Naive thymus-derived CD4-positive, alpha-beta T cell (primary cell): ENCODE results near the gene SAE1. TPM values are rescaled to one million over a fixed set of nuclear protein-coding genes. Genes with fewer than 3 reads are reported as not detected.

ENCODE experiments used
- ATAC-seq: fragments of 150-1000 bp; cut with Tn5 transposase; 2 replicates; pipeline ENCODE4 v1.10.0; 2021; ENCODE audit warnings: mild to moderate bottlenecking, moderate library complexity
- CTCF ChIA-PET: fragments of 350-600 bp; sonication (Branson Sonifier 250); formaldehyde crosslinking; loops from one replicate; lab custom pipeline; 2021; ENCODE audit warnings: antibody characterized with exemption; lab: Charles Lee
- POLR2A ChIA-PET: fragments of 350-600 bp; sonication (Branson Sonifier 250); formaldehyde crosslinking; loops from one replicate; lab custom pipeline; 2021; ENCODE audit warnings: antibody characterized with exemption, inconsistent platforms; lab: Charles Lee
- DNase-seq, 9 donors: peaks; one replicate each; pipeline versions ENCODE4 v3.0.0 to v3.0.0-alpha.2; 2020 to 2022; ENCODE audit warnings: mixed read lengths in 1 of 9
- H3K27ac ChIP-seq: one replicate; pipeline ENCODE4 v1.7.0; 2013; ENCODE audit warnings: mild to moderate bottlenecking, low read depth, low read length, moderate library complexity
- H3K27me3 ChIP-seq, 2 donors: one replicate each; pipeline ENCODE4 v1.7.0; 2013; ENCODE audit warnings: low read length in 2 of 2, mild to moderate bottlenecking in 2 of 2, moderate library complexity in 2 of 2; ENCODE audit not compliant: control insufficient read depth in 2 of 2, insufficient read depth in 2 of 2
- H3K36me3 ChIP-seq, 3 experiments: 1 replicate in 2 of 3; 2 replicates in 1 of 3; pipeline ENCODE4 v1.7.0; 2013; ENCODE audit warnings: low read length in 3 of 3, mild to moderate bottlenecking in 3 of 3, moderate library complexity in 1 of 3; ENCODE audit not compliant: insufficient read depth in 3 of 3, control insufficient read depth in 2 of 3
- H3K4me1 ChIP-seq, 2 donors: one replicate each; pipeline ENCODE4 v1.7.0; 2013; ENCODE audit warnings: low read length in 2 of 2, mild to moderate bottlenecking in 2 of 2, moderate library complexity in 1 of 2; ENCODE audit not compliant: control insufficient read depth in 2 of 2, insufficient read depth in 2 of 2
- H3K4me3 ChIP-seq: 2 replicates; pipeline ENCODE4 v1.7.0; 2013; ENCODE audit warnings: mild to moderate bottlenecking, low read length
- H3K9me3 ChIP-seq, 3 experiments: 1 replicate in 2 of 3; 2 replicates in 1 of 3; pipeline ENCODE4 v1.7.0; 2013; ENCODE audit warnings: low read length in 3 of 3; ENCODE audit not compliant: control insufficient read depth in 2 of 3
- H3K27ac Mint-ChIP-seq, 9 donors: one replicate each; pipeline ENCODE4 v1.8.0; 2020 to 2022; ENCODE audit warnings: mixed read lengths in 9 of 9, mild to moderate bottlenecking in 8 of 9, moderate library complexity in 5 of 9, inconsistent platforms in 2 of 9
- H3K27me3 Mint-ChIP-seq, 5 donors: one replicate each; pipeline ENCODE4 v1.8.0; 2021 to 2022; ENCODE audit warnings: mixed read lengths in 5 of 5, mild to moderate bottlenecking in 1 of 5
- H3K36me3 Mint-ChIP-seq, 5 donors: one replicate each; pipeline ENCODE4 v1.8.0; 2020 to 2022; ENCODE audit warnings: mixed read lengths in 5 of 5, mild to moderate bottlenecking in 3 of 5, inconsistent platforms in 1 of 5
- H3K4me1 Mint-ChIP-seq, 7 donors: one replicate each; pipeline ENCODE4 v1.8.0; 2020 to 2022; ENCODE audit warnings: mixed read lengths in 7 of 7, mild to moderate bottlenecking in 3 of 7, inconsistent platforms in 1 of 7
- H3K4me3 Mint-ChIP-seq, 10 donors: one replicate each; pipeline ENCODE4 v1.8.0; 2020 to 2022; ENCODE audit warnings: mild to moderate bottlenecking in 10 of 10, mixed read lengths in 10 of 10, moderate library complexity in 6 of 10, inconsistent platforms in 2 of 10
- H3K9me3 Mint-ChIP-seq, 11 donors: one replicate each; pipeline ENCODE4 v1.8.0; 2020 to 2022; ENCODE audit warnings: mixed read lengths in 11 of 11, mild to moderate bottlenecking in 4 of 11, inconsistent platforms in 1 of 11, moderate library complexity in 1 of 11
- intact Hi-C, 2 donors: fragments of 100-400 bp; cut with micrococcal nuclease; formaldehyde crosslinking; loops; one replicate each; pipeline ENCODE4 v1.15.1; 2023
- polyA plus RNA-seq, 2 donors: library from polyadenylated mRNA; unstranded; fragments of 300-500 nt; fragmentation: Illumina TruSeq; gene quantifications; one replicate each; pipeline ENCODE4 v1.2.3, GENCODE V29; 2021
- total RNA-seq, 6 experiments: library from RNA in 5 of 6; stranded (reverse) in 5 of 6; gene quantifications; 1 replicate in 5 of 6; 2 replicates in 1 of 6; pipeline ENCODE4 v1.2.3 and lab custom pipeline; 2021 to 2026

SAE1 gene
- total and polyA plus RNA-seq, 7 experiments from 2014 or later: 34.3 to 181 (median 50.0) TPM

- peaks cover 0 to 4% (median 0%) of the 10 kb centered on the region in 5 donors for H3K27me3 Mint-ChIP-seq
- H3K4me1 Mint-ChIP-seq: peaks cover 20 to 29% (median 24%) of the 10 kb centered on the region in 7 donors
- ChIA-PET CTCF (interaction anchor here (0.7 to 2.1 kb wide), 2 partner anchors 13 to 41 kb away, joined by 3 to 8 read pairs; no protein-coding TSS in a partner anchor), POLR2A (interaction anchor here (0.5 to 1.9 kb wide), 4 partner anchors 9 to 315 kb away, joined by 4 to 13 read pairs (median 6); no protein-coding TSS in a partner anchor)
- Histone ChIP-seq H3K9me3 (no peaks in the 10 kb centered on the region), H3K4me3 (peak overlapping the region; percentile 54), H3K27ac (peak overlapping the region; percentile 80), H3K4me1 (peaks cover 36 to 45% of the 10 kb centered on the region in 2 donors), H3K36me3 (peaks cover 0 to 4% (median 0%) of the 10 kb centered on the region in 3 experiments), H3K27me3 (no peaks in the 10 kb centered on the region)
- peaks cover 0 to 6% (median 0%) of the 10 kb centered on the region in 5 donors for H3K36me3 Mint-ChIP-seq
- peak; percentile 78 for ATAC-seq
- H3K27ac Mint-ChIP-seq: peak overlapping the region; percentile 20 to 92 (median 90)
- H3K4me3 Mint-ChIP-seq: peak overlapping the region in 9 of 10 donors; percentile 69 to 88 (median 81)
- intact Hi-C loops: loop anchor here (1.0 to 10.0 kb wide), 4 partner anchors 10 to 517 kb away; partner anchors contain the start of genes ZC3H4 (in 2 of the 2), CCDC9 (in 1 of the 2) and PRKD2 (in 1 of the 2)
- peaks cover 0 to 3% (median 0%) of the 10 kb centered on the region in 11 donors for H3K9me3 Mint-ChIP-seq
- peak; percentile 77 to 94 (median 86) for DNase-seq
Observed at GRCh38 chr19:47231215-47232054, 100.8 kb downstream of the SAE1 start.

- CTCF ChIA-PET: interaction anchor here (0.5 to 2.1 kb wide), 7 partner anchors 12 to 107 kb away, joined by 3 to 8 read pairs (median 4); no protein-coding TSS in a partner anchor
- POLR2A ChIA-PET: interaction anchor here (0.5 to 1.9 kb wide), 8 partner anchors 8 to 316 kb away, joined by 3 to 13 read pairs (median 5); partner anchors contain the start of gene ZC3H4
- Mint-ChIP-seq H3K27ac (peak overlapping the region; percentile 20 to 92 (median 83)), H3K4me3 (peak overlapping the region in 9 of 10 donors; percentile 24 to 87 (median 74)), H3K4me1 (peaks cover 17 to 20% (median 18%) of the 10 kb centered on the region in 7 donors), H3K27me3 (peaks cover 0 to 4% (median 0%) of the 10 kb centered on the region in 5 donors), H3K36me3 (peaks cover 0 to 6% (median 0%) of the 10 kb centered on the region in 5 donors), H3K9me3 (peaks cover 0 to 3% (median 0%) of the 10 kb centered on the region in 11 donors)
- no peaks in the 10 kb centered on the region for H3K9me3 ChIP-seq
- no peak overlapping the region for H3K4me3 ChIP-seq
- no peak for ATAC-seq
- DNase-seq: peak in 1 of 9 donors; percentile 30
- no peak overlapping the region for H3K27ac ChIP-seq
- intact Hi-C loops: loop anchor here in 1 of 2 donors (10.0 kb wide), 1 partner anchor 518 kb away; the partner anchor contains the start of gene PRKD2
- peaks cover 0 to 4% (median 0%) of the 10 kb centered on the region in 3 experiments for H3K36me3 ChIP-seq
- peaks cover 24 to 34% of the 10 kb centered on the region in 2 donors for H3K4me1 ChIP-seq
- H3K27me3 ChIP-seq: no peaks in the 10 kb centered on the region
Observed at GRCh38 chr19:47232422-47233211, 102.0 kb downstream of the SAE1 start.

- peaks cover 24 to 37% (median 31%) of the 10 kb centered on the region in 7 donors for H3K4me1 Mint-ChIP-seq
- H3K36me3 Mint-ChIP-seq: peaks cover 0 to 6% (median 0%) of the 10 kb centered on the region in 5 donors
- no peak overlapping the region for H3K4me3 Mint-ChIP-seq
Observed at GRCh38 chr19:47236072-47236675, 105.5 kb downstream of the SAE1 start.

GRCh38 chr19:47239152-47239551 is 108.5 kb downstream of the SAE1 start:
- peak overlapping the region; percentile 72 to 93 (median 86) for H3K4me3 Mint-ChIP-seq
- CTCF ChIA-PET: interaction anchor here (0.6 to 1.5 kb wide), 3 partner anchors 11 to 28 kb away, joined by 3 to 6 read pairs (median 3); no protein-coding TSS in a partner anchor
- H3K27me3 Mint-ChIP-seq: peaks cover 0 to 11% (median 0%) of the 10 kb centered on the region in 5 donors

More at GRCh38 chr19:47236072-47236675, 105.5 kb downstream of the SAE1 start:
- peaks cover 0 to 3% (median 0%) of the 10 kb centered on the region in 11 donors for H3K9me3 Mint-ChIP-seq
- DNase-seq (no peak), ATAC-seq (no peak)
- Histone ChIP-seq H3K36me3 (no peaks in the 10 kb centered on the region), H3K4me1 (peaks cover 27 to 32% of the 10 kb centered on the region in 2 donors), H3K4me3 (no peak overlapping the region), H3K9me3 (no peaks in the 10 kb centered on the region), H3K27me3 (no peaks in the 10 kb centered on the region), H3K27ac (no peak overlapping the region)
- peaks cover 0 to 8% (median 0%) of the 10 kb centered on the region in 5 donors for H3K27me3 Mint-ChIP-seq
- ChIA-PET CTCF (interaction anchor here (0.6 kb wide), 1 partner anchor 59 kb away, joined by 3 read pairs; no protein-coding TSS in a partner anchor), POLR2A (interaction anchor here (1.2 kb wide), 1 partner anchor 123 kb away, joined by 3 read pairs; the partner anchor contains the start of gene ZC3H4)
- intact Hi-C loops: loop anchor here in 1 of 2 donors (10.0 kb wide), 1 partner anchor 521 kb away; the partner anchor contains the start of gene PRKD2
- H3K27ac Mint-ChIP-seq: peak overlapping the region in 1 of 9 donors; percentile 76

GRCh38 chr19:47239610-47240296 is 109.1 kb downstream of the SAE1 start:
- H3K9me3 Mint-ChIP-seq: peaks cover 0 to 5% (median 0%) of the 10 kb centered on the region in 11 donors
- Histone ChIP-seq H3K27ac (peak overlapping the region; percentile 37), H3K9me3 (no peaks in the 10 kb centered on the region), H3K4me3 (peak overlapping the region; percentile 32), H3K4me1 (peaks cover 35 to 40% of the 10 kb centered on the region in 2 donors), H3K27me3 (no peaks in the 10 kb centered on the region), H3K36me3 (no peaks in the 10 kb centered on the region)
- peaks cover 6 to 27% (median 19%) of the 10 kb centered on the region in 7 donors for H3K4me1 Mint-ChIP-seq
- H3K4me3 Mint-ChIP-seq: peak overlapping the region in 7 of 10 donors; percentile 26 to 84 (median 65)
- peaks cover 0 to 3% (median 0%) of the 10 kb centered on the region in 5 donors for H3K36me3 Mint-ChIP-seq
- ATAC-seq (peak; percentile 38), DNase-seq (peak in 8 of 9 donors; percentile 39 to 75 (median 45))
- H3K27ac Mint-ChIP-seq: peak overlapping the region in 4 of 9 donors; percentile 53 to 86 (median 67)
- intact Hi-C loops: loop anchor here (2.0 to 10.0 kb wide), 4 partner anchors 191 to 1377 kb away; partner anchors contain the start of genes FOXA3 (in 1 of the 2), PRKD2 (in 1 of the 2), SYMPK (in 1 of the 2) and TMEM160 (in 1 of the 2)
- peaks cover 0 to 11% (median 0%) of the 10 kb centered on the region in 5 donors for H3K27me3 Mint-ChIP-seq
- ChIA-PET CTCF (interaction anchor here (0.6 to 1.5 kb wide), 3 partner anchors 10 to 29 kb away, joined by 3 to 6 read pairs (median 3); no protein-coding TSS in a partner anchor), POLR2A (interaction anchor here (0.9 to 2.1 kb wide), 8 partner anchors 7 to 126 kb away, joined by 3 to 13 read pairs (median 6); partner anchors contain the start of genes CCDC9, SAE1 and ZC3H4)

More at GRCh38 chr19:47239152-47239551, 108.5 kb downstream of the SAE1 start:
- H3K4me1 Mint-ChIP-seq: peaks cover 6 to 23% (median 19%) of the 10 kb centered on the region in 7 donors
- H3K36me3 Mint-ChIP-seq: peaks cover 0 to 3% (median 0%) of the 10 kb centered on the region in 5 donors
- no peaks in the 10 kb centered on the region for H3K36me3 ChIP-seq
- peaks cover 0 to 5% (median 0%) of the 10 kb centered on the region in 11 donors for H3K9me3 Mint-ChIP-seq
- peak overlapping the region; percentile 29 for H3K4me3 ChIP-seq
- intact Hi-C loops: loop anchor here in 1 of 2 donors (10.0 kb wide), 1 partner anchor 524 kb away; the partner anchor contains the start of gene PRKD2
- peak overlapping the region; percentile 53 to 93 (median 86) for H3K27ac Mint-ChIP-seq
- H3K9me3 ChIP-seq: no peaks in the 10 kb centered on the region
- peak overlapping the region; percentile 37 for H3K27ac ChIP-seq
- H3K27me3 ChIP-seq: no peaks in the 10 kb centered on the region
- DNase-seq: peak in 5 of 9 donors; percentile 31 to 40 (median 36)
- POLR2A ChIA-PET: interaction anchor here (0.9 to 2.1 kb wide), 7 partner anchors 10 to 108 kb away, joined by 3 to 12 read pairs (median 4); partner anchors contain the start of genes CCDC9 and SAE1
- H3K4me1 ChIP-seq: peaks cover 30 to 40% of the 10 kb centered on the region in 2 donors
- ATAC-seq: no peak
